ENCODE results near the gene MTA3.
"Not testable (repeated sequence)": the region's sequence is repeated elsewhere in the genome, so short reads cannot be mapped to it uniquely, and the experiment has no call there.

The MTA3 gene

DNA sequence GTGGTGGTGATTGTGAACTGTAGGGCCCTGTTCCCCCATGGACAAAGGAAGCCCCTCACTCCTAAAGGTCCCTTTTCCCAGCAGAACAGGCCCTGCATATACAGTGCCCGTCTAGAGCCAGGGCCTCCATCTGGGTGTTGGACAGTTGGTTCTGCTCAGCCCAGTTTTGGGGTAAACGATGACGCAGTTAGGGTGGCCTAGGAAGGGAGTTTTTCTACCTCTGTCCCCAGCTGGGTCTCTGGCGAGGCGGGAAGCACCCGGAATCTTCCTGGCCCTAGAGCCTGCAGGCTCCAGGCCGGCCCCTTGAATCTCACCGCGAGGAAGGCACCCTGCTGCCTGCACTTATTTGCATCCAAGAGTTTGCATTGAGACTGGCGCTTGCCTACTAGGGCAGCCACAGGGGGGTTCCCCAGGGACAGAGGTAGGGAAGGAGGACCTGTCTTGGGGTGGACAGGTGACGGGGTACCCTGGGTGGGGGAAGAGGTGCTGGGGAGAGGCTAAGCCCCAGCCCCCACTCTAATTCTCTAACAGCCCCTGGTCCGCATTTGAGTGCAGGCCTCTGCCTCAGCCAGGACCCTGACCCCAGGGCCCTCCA, 529 bp upstream of the MTA3 start:
- DNase-seq, result no peak

DNA sequence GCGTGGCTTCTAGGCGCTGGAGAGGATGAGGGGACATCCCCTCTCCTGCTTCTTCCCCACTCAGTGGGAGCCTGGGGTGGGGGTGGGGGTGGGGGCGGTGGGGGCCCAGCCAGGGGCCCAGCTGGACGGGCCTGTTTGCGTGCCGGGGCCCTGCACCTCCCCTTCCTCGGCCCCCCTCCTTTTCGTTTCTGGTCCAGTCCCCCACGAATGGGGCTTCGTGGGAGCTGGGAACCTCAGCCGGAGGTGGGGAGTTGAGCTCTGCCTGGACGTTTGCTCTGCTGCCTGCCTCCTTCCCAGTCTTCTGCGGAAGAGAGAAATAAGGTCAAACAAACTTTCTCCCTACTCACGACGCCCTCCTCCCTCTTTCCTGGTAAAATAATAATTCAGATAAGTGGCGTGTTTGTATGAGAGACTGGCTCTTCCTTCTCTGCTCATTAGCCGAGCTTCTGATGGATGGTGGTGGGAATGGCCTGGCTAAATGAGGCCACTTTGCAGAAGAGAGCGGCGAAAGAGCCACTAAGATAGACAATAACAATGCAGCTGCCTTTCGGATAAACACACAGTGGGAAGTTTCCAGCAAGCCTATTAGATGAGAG, 782 bp downstream of the MTA3 start:
- peak in 3 of 4 experiments; percentile 3 to 29 (median 21) for DNase-seq

DNA sequence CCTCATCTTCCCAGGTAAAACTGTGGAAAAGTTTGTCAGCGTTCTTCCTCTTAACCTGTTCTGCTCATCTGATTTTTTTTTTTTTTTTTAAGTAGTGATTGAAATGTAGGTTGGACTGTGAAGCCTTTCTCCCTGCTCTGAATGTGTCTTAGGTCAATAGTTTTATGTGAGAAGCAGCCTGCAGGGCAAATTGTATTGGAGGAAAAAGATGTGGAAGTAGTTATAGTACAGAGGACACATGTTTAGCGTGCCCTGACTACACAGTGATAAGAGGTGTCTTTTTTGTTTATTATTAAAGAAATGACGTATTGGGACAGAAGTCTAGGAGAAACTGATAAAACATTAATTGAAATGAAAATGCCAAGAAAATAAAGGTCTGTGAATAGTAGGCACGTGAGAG, 1.5 kb downstream of the MTA3 start:
- DNase-seq, result no peak

DNA sequence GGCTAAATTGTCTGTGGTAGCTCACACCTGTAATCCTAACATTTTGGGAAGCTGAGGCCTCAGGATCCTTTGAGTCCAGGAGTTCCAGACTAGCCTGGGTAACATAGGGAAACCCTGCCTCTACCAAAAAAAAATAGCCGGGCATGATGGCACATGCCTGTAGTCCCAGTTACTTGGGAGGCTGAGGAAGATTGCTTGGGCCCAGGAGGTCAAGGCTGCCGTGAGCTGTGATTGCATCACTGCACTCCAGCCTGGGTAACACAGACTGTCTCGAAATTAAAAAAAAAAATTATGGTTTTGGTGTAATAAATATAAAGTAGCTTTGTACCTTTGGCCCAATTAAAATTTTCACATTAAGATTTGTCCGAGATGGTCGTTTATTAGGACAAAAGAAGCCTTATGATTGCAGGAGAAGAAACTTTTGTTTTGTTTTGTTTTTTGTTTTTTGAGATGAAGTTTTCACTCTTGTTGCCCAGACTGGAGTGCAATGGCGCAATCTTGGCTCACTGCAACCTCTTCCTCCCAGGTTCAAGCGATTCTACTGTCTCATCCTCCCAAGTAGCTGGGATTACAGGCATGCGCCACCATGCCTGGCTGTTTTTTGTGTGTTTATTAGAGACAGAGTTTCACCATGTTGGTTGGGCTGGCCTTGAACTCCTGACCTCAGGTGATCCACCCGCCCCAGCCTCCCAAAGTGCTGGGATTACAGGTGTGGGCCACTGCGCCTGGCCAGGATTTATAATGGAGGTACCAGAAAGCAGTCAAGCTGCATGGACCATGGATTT, 4.1 kb downstream of the MTA3 start:
- DNase-seq, result no peak

DNA sequence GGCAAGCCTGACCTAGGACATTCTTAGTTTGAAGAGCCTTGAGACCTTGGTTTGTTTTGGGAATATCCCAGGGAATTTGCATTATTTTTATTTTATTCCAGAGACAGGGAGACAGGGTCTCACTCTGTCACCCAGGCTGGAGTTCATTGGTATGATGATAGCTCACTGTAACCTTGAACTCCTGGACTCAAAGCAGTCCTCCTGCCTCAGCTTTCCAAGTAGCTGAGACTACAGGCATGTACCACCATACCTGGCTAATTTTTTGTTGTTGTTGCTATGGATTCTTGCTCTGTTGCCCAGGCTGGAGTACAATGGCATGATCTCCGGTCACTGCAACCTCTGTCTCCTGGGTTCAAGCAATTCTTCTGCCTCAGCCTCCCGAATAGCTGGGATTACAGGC, 4.8 kb downstream of the MTA3 start:
- DNase-seq, result no peak

DNA sequence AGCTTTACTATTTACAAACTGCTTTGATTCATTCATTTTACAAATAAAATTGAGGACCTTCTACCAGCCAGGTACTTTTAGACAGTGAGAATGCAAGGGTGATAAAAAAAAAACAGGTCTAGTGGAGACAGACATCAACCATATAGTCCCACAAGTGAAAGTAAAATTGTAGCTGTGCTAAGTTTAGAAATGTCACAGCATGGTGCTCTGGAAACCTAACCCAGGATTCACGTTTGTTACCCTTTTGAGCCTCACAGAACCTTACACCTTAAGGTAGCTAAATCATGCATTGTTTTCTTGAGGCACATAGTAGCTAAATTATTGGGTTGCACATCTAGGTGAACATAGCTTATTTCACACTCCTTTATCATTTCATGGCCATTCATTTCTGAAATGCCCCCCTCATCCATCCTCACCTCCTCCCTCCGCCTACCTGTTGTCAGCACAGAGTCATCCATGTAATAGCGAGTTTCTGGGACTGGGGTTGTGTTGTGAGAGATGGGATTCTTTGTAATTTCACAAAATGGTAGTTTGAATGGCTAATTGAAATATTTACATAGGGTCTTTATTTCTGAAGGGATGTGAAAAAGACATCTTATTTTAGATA, 7.1 kb downstream of the MTA3 start:
- DNase-seq, result no peak

DNA sequence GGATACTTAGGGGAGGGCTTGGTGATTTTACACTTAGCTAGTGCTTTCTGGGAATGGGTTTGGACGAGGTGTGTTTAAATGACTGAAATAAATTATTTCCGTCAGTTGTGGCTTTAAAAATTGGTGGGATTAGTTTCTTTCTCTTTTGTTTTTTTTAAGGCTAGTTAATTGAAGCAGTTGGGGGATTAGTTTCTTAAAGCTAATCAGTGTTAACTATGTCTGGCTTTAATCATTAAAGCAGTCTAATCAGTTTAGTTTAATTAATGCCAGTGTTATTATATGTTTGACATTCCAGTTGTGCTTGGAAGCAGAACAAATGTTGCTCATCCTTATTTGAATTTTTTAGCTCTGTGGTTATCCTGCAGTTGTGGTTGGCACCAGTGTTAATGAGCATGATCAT, 10.2 kb downstream of the MTA3 start:
- DNase-seq, result no peak

DNA sequence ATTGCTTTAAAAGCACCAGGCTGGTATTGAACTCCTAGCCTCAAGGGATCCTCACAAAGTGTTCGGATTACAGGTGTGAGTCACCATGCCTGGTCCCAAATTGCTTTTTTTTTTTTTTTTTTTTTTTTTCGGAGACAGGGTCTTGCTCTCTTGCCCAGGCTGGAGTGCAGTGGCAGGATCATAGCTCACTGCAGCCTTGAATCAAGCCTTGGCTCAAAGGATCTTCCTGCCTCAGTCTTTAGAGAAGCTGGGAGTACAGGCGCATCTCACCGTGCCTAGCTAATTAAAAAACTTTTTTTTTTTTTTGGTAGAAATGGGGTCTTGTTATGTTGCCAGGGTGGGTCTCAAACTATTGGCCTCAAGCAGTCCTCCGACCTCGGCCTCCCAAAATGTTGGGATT, 12.8 kb downstream of the MTA3 start:
- DNase-seq, result no peak

DNA sequence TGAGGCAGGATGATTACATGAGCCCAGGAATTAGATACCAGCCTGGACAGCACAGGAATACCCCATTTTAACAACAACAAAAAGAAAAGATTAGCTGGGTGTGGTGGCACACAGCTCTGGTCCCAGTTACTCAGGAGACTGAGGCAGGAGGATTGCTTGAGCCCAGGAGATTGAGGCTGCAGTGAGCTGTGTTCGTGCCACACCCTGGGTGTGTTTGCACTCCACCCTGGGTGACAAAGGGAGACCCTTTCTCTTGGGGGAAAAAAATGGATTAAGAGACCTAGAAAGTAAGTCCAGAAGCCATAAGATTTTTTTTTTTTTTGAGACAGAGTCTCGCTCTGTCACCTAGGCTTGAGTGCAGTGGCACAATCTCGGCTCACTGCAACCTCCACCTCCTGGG, 16.2 kb downstream of the MTA3 start:
- not testable (repeated sequence) for DNase-seq

DNA sequence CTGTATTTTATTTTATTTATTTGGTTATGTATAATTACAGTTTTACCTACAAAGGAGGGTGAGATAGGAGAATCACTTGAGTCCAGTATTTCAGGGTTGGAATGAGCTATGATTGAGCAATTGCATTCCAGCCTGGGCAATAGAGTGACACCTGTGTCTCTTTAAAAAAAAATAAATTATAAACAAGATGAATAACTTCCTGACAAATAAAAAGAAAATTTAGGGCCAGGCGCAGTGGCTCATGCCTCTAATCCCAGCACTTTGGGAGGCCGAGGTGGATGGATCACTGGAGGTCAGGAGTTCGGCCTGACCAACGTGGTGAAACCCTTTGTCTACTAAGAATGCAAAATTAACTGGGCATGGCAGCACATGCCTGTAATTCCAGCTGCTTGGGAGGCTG, 17.3 kb downstream of the MTA3 start:
- no peak for DNase-seq

DNA sequence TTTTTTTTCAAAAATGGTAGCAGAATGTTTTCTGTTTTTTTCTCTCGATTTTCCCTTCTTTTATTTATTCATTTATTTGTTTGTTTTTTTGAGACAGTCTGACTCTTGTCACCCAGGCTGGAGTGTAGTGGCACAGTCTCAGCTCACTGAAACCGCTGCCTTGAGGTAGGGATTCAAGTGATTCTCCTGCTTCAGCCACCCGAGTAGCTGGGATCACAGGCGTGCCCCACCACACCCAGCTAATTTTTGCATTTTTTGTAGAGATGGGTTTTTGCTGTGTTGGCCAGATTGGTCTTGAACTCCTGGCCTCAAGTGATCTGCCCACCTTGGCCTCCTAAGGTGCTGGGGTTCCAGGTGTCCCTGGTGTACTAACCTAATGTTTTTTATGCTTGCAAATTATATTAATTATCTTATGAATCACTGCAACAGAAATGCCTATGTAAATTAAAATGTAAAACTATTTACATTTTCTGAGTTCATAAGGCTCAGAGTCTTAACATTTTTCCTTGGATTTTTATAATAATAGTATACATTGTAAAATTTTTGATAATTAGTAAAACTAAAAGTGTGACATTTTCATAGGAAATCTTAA, 19.2 kb downstream of the MTA3 start:
- DNase-seq, result no peak

DNA sequence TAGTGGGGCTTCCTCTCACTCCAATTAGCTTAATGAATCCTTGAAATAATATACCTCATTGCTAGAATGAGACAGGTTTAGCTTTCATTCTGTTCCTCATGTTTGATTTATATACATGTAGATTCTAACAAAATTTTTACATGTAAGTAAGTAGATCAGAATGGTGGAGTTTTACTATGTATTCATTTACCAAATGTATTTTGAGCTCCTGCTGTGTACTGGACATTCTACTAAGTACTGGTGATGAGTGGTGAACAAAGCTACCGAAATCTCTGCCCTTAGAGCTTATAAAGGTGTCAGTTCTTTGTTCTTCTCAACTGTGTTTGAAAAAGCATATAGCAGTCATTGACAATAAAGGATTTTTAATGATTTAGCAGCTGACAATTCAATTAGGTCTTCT, 19.7 kb downstream of the MTA3 start:
- DNase-seq, result no peak

DNA sequence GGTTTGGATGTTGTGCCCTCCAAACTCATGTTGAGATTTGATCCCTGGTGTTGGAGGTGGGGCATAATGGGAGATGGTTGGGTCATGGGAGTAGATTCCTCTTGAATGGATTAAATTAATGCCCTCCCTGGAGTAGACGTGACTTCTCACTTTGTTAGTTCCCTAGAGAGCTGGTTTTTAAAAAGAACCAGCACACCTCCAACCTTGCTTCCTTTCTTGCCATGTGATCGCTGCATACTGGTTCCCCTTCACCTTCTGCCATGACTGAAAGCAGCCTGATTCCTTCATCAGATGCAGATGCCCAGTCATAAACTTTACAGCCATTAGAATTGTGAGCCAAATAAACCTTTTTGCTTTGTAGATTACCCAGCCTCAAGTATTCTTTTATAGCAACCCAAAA, 21.7 kb downstream of the MTA3 start:
- no peak for DNase-seq

DNA sequence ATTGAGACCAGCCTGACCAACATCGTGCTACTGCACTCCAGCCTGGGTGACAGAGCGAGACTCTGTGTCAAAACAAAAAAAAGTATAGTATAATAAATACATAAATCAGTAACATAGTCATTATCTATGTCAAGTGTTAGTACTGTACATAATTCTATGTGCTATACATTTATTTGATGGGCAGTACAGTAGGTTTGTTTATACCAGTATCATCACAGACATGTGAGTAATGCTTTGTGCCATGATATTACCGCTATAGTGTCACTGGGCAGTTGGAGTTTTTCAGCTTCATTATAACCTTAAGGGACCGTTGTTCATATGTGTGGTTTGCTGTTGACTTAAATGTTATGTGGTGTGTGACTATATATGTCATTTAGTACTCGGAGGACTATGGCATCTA, 24.9 kb downstream of the MTA3 start:
- no peak for DNase-seq

DNA sequence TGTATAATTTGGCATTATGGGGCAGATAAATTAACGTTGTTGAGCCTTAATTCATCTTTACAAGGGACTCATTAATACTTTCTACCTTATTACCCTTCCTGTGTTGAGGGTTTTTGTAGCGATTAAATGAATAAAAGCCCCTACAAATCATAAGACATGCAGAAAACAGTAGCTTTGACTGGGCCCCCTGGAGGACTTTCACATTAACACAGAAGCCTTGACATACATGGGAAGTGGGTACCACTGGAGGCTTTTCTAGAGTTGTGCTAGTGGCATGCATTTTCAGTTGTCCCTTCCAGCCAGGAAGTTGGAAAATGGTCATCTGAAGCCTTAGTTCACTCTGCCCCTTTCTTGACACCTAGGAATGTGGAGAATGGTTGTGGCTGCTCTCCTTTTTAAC, 30.2 kb downstream of the MTA3 start:
- peak in 1 of 4 experiments; percentile 1 for DNase-seq

DNA sequence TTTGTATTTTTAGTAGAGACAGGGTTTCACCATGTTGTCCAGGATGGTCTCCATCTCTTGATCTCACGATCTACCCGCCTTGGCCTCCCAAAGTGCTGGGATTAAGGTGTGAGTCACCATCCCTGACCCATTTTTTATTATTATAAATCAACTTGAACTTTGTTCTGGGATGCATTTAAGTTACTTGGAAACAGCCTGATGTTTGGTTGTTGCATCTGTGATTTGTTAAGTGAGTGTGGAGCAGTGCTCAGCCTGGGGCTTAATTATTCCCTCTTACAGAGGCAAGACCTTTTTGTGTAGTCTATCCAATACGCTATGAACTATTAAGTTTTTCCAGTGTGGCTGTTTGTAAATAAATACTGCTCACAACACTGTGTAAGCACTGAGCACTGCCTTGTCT, 32.6 kb downstream of the MTA3 start:
- DNase-seq, result no peak

DNA sequence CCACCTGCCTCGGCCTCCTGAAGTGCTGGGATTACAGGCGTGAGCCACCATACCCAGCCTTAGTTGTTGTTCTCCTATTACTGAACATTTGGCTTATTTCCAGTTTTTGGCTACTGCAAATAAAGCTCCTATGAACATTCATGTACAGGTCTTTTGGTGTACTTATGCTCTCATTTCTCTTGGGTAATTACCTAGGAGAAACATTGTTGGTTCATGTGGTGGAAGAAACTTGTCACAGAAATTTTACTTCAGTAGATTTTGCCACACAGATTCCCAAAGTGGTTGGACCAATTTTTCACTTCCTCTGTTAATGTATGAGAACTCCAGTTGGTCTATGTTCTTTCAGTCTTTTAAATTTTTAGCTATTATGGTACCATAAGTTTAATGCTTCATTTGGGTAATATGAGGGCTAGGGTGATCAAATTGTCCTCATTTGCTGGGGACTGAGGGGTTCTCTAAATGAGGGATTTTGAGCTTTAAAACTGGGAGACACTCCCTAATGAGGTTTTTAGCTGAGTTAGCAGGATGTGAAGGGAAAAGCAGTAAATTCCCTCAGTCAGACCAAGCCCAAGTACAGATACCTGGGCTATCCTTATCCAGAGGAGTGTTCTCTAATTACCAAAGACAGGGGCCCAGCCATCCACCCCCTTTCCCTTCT, 33.9 kb downstream of the MTA3 start:
- DNase-seq, result no peak

DNA sequence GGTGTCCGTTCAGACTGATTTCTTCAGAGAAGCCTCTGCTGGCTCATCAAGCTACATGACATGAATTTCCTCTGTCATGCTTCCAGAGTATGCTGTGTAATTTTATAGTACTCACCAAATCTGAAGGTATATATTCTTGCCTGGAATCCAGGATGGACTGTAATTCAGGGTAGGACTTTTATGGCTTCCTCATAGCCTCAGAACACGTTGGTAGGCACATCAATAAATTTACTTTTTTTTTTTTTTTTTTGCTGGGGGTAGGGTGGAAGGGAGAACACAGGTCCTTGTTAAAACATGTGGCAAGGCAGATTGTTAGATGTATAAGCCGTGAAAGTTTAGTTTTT, 34.4 kb downstream of the MTA3 start:
- DNase-seq, result no peak

DNA sequence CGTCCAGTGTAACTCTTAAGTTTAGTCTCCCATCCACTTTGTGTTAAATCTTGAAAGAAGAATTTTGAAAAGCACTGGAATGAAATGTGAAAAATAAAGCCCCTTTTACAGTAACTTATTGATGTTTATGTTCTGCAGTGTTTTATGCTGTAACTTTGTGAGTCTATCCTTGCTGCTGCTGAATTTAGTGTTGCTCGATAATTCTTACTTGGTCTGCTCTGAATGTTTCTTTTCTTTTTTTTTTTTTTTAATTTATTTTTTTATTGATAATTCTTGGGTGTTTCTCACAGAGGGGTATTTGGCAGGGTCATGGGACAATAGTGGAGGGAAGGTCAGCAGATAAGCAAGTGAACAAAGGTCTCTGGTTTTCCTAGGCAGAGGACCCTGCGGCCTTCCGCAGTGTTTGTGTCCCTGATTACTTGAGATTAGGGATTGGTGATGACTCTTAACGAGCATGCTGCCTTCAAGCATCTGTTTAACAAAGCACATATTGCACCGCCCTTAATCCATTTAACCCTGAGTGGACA, 36.0 kb downstream of the MTA3 start:
- not testable (repeated sequence) for DNase-seq

DNA sequence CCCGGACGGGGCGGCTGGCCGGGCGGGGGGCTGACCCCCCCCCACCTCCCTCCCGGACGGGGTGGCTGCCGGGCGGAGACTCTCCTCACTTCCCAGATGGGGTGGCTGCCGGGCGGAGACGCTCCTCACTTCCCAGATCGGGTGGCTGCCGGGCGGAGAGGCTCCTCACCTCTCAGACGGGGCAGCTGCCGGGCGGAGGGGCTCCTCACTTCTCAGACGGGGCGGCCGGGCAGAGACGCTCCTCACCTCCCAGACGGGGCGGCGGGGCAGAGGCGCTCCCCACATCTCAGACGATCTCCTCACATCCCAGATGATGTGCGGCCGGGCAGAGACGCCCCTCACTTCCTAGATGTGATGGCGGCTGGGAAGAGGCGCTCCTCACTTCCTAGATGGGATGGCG, 37.7 kb downstream of the MTA3 start:
- DNase-seq, result not testable (repeated sequence)

DNA sequence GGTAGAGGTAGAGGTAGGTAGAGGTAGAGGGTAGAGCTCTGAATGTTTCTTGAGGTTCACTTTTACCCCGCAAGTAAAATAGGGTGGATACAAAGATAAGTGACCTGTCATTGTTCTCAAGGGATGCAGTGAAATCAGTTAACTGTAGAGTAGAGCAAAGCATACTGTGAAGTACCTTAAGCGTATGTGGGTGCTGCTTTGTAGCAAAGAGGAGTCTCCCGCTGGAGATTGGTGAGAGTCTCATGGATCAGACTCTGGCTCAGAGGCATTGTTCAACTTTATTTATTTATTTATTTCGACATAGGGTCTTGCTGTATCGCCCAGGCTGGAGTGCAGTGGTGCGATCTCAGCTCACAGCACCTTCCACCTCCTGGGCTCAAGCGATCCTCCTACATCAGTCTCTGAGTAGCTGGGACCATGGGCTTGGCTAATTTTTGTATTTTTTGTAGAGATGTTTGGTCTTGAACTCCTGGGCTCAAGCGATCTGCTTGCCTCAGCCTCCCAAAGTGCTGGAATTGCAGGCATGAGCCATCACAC, 38.7 kb downstream of the MTA3 start:
- DNase-seq, result no peak

DNA sequence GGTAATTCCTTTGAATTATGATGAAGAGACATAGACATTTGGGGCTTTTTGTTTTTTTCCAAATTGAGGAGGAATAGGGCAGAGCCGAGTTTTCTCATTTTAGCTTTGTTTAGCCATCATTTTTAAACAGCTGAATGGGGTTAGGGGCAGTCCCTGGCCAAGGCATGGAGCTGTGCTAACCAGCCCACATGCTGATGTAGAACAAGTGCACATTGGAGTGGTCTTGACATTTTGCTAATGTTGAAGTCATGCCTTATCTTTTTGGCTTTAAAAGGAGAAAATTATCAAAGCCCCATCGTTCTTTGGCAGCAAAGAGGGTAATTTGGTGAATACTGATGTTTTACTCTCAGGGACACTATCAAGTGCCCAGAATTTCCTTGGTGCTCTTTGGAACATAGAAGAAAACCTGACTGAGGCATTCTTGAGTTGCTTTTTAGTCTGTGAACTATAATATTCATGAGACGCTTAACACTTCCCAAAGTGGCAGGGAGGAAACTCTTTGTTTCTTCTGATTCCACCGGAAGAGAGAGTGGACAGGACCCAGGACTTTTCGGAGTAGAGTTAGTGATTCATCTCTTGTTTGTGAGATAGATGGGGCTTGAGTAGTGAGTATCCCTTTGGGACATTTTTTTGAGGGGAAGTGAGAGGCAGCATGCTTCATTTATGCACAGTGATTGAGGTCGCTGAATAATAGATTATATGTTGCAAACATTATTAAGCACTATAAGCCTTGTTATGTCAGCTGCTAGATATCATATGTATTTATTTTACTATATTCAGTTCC, 45.0 kb downstream of the MTA3 start:
- no peak for DNase-seq
